ENCODE data around the gene SNX33. TPM values are rescaled to one million over a fixed set of nuclear protein-coding genes. Genes with fewer than 3 reads are reported as not detected.
A peak's percentile ranks its signal among the peaks of the same experiment; 100 is the strongest.
"Not testable (repeated sequence)": the region's sequence is repeated elsewhere in the genome, so short reads cannot be mapped to it uniquely, and the experiment has no call there.

SNX33 gene
- total RNA-seq, 3 donors from 2014 or later, result 23.6 to 38.2 (median 28.7) TPM

DNA sequence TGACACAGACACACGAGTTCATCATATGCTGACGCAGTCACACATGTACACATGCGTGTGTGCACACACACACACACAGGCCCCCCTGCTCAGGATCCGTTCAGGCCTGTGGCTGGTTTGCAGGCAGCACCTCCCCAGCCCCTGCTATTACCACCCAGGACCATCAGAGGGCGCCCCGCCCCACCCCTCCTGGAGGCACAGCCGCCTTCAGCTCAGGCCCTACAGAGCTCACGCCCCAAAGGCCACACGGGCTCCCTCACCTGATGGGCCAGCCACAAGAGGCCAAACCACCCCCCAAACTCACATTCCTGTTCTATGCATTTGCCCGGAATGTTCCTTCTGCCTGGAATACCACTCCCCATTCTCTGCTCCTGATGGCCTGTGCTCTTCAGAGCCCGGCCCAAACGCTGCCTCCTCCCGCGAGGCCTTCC lies 38.5 kb downstream of the SNX33 start:
- peak; percentile 82 to 90 (median 90) for DNase-seq
- H3K4me3 ChIP-seq; H3K9me3 ChIP-seq; H3K36me3 ChIP-seq (ENCODE audit: low read depth); H3K4me1 ChIP-seq (ENCODE audit: low read depth); intact Hi-C loops (cut with DNase I, micrococcal nuclease): not testable (repeated sequence)
- ATAC-seq, result peak; percentile 89
- TF ChIP-seq, protein P1, sequence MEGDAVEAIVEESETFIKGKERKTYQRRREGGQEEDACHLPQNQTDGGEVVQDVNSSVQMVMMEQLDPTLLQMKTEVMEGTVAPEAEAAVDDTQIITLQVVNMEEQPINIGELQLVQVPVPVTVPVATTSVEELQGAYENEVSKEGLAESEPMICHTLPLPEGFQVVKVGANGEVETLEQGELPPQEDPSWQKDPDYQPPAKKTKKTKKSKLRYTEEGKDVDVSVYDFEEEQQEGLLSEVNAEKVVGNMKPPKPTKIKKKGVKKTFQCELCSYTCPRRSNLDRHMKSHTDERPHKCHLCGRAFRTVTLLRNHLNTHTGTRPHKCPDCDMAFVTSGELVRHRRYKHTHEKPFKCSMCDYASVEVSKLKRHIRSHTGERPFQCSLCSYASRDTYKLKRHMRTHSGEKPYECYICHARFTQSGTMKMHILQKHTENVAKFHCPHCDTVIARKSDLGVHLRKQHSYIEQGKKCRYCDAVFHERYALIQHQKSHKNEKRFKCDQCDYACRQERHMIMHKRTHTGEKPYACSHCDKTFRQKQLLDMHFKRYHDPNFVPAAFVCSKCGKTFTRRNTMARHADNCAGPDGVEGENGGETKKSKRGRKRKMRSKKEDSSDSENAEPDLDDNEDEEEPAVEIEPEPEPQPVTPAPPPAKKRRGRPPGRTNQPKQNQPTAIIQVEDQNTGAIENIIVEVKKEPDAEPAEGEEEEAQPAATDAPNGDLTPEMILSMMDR (IDR thresholded peaks at IDR 0.05), result peak; percentile 81

DNA sequence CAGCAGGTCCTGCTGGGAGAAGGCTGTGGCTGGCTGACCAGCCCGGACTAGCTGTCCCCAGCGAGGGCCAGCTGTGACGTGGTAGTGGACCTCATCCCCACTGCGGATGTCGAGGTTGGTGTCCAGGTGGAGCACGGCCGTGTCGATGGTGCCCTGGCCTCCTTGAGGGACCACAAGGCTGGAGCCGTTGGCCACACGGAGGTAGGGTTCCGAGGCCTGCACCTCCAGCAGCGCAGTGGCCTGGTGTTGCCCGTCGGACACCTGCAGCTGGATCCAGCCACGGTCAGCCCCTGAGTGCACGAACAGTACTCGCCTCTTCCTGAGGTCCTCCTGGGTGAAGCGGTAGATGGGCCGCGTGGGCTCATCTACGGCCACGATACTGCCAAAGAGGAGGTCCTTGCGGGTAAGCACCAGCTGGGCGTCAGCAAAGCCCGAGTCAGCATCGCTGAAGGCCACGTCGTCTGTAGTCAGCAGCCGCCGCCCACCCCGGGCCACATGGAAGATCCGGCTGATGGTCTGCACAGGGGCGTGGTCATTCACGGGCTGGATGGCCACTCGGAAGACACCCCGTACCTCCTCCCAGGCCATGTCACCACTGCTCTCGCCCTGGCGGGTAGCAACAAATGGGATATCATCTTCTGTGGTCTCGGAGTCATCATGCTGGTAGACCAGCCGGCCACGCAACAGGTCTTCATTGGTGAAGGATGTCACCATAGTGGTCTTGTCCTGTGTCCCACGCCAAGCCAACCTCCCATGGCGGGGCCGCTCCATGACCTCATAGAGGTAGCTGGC lies 40.0 kb downstream of the SNX33 start:
- H3K4me3 ChIP-seq, result no peak overlapping the region
- H3K4me1 ChIP-seq (ENCODE audit: low read depth), result peaks cover 8% of the 10 kb centered on the region
- DNase-seq, result no peak
- no peaks in the 10 kb centered on the region for H3K36me3 ChIP-seq (ENCODE audit: low read depth)
- ATAC-seq, result no peak
- no peaks in the 10 kb centered on the region for H3K9me3 ChIP-seq
- intact Hi-C loops (cut with DNase I, micrococcal nuclease), result no loop called here
- TF ChIP-seq, protein P1 (IDR thresholded peaks at IDR 0.05), result no peak

DNA sequence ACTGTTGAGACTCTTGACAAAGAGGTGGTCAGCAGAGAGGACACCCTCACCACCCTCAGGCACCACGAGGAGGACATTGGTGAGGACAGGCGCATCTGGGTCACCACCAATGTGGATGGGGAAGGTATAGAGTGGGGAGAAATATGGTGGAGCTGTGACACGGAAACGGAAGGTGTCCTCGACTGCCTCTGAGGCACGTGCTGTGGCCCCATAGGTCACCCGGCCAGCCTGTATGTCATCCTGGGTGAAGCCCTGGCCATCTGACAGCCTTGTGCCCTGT lies 40.5 kb downstream of the SNX33 start:
- ATAC-seq (no peak), DNase-seq (no peak)
- Histone ChIP-seq H3K36me3 (ENCODE audit: low read depth) (no peaks in the 10 kb centered on the region), H3K9me3 (no peaks in the 10 kb centered on the region), H3K4me1 (ENCODE audit: low read depth) (peaks cover 9% of the 10 kb centered on the region), H3K4me3 (no peak overlapping the region)
- intact Hi-C loops (cut with DNase I, micrococcal nuclease), result no loop called here
- TF ChIP-seq, protein P1 (IDR thresholded peaks at IDR 0.05), result no peak

DNA sequence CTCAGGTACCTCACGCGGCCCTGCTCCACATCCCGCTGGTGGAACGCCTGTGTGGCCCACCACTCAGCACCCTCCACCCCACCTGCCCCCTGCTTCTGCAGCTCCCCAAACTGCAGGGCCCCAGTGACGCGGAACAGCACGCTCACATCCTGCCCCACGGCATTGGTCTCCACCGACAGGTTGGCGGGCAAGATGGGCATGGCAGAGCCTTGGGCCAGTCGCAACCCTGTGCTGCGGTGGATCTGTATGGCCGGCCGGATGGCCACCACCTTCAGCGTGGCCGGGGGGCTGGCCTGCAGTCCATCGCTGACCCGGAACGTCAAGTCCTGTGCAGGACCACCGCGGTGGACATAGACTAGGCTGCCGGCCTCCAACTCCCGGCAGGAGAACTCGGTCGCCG lies 41.1 kb downstream of the SNX33 start:
- intact Hi-C loops (cut with DNase I, micrococcal nuclease), result no loop called here
- Histone ChIP-seq H3K9me3 (no peaks in the 10 kb centered on the region), H3K4me3 (no peak overlapping the region), H3K4me1 (ENCODE audit: low read depth) (peaks cover 7% of the 10 kb centered on the region), H3K36me3 (ENCODE audit: low read depth) (no peaks in the 10 kb centered on the region)
- ATAC-seq (no peak), DNase-seq (no peak)
- TF ChIP-seq, protein P1 (IDR thresholded peaks at IDR 0.05), result no peak

DNA sequence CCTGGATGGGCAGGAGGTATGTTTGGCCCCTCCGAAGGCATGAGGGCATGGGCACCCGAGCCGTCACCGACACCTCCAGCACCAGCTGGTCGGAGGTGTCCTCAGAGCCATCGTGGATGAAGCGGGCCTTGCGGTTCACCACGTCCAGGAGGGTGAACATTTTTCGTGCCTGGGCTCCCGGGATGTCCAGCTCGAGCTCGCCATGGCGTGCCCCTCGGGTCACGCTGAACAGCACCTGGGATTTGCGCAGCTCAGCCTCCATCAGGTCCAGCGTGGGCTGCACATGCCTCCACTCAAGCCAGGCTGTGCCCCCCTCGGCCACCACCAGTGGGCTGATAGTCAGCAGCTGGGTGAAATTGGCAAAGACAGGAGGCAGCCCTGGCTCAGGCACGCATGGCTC lies 41.7 kb downstream of the SNX33 start:
- H3K36me3 ChIP-seq (ENCODE audit: low read depth); H3K9me3 ChIP-seq; H3K4me3 ChIP-seq; DNase-seq; ATAC-seq; H3K4me1 ChIP-seq (ENCODE audit: low read depth); intact Hi-C loops (cut with DNase I, micrococcal nuclease): not testable (repeated sequence)

DNA sequence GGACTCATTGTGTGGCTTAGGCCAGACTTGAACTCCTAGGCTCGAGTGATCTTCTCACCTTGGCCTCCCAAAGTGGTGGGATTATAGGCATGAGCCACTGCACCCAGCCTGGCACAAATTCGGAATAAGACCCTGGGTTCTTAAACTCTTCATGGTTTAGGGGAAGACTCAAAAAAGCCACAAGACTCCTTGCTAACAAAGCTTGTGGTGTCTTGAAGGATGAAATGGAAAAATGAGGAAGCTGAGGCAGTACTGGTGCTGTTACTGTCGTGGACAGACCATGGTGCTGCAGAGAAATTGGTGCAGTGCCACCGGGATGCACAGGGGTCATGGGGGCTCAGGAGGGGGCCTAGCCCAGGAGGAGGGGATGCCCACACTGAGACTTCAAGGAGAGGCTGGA lies 44.6 kb downstream of the SNX33 start:
- H3K36me3 ChIP-seq (ENCODE audit: low read depth); H3K4me3 ChIP-seq; intact Hi-C loops (cut with DNase I, micrococcal nuclease); H3K9me3 ChIP-seq; ATAC-seq; DNase-seq; H3K4me1 ChIP-seq (ENCODE audit: low read depth): not testable (repeated sequence)

DNA sequence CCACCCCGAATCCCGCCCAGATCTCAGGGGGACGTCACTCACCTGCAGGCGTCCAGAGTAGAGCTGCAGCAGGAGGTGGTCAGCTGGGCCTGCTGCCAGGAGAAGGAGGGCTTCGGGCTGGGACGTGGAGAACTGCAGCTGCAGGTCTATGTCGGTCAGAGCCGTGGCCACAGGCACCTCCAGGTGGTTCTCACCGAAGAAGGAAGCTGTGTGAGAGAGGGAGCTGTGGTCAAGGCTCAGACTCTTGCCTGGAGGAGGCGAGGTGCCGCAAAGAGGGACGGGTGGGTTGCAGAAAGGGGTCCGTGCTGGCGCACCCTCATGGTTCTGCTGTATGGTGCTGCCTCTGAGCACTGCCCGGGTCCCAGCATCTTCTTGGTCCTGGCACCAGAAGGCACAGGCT lies 45.3 kb downstream of the SNX33 start:
- H3K4me3 ChIP-seq; intact Hi-C loops (cut with DNase I, micrococcal nuclease); DNase-seq; ATAC-seq; H3K9me3 ChIP-seq; H3K36me3 ChIP-seq (ENCODE audit: low read depth); H3K4me1 ChIP-seq (ENCODE audit: low read depth): not testable (repeated sequence)
